ENCODE data around the gene DNAJA1.

DNAJA1 gene

GRCh38 chr9:33029231-33029786 lies 4.2 kb downstream of the DNAJA1 start:
- no peak for DNase-seq (ENCODE audit: low spot score)

- DNase-seq (ENCODE audit: low spot score): no peak
Measured at GRCh38 chr9:33030285-33030684, 5.2 kb downstream of the DNAJA1 start.

GRCh38 chr9:33032292-33032691 lies 7.2 kb downstream of the DNAJA1 start:
- DNase-seq (ENCODE audit: low spot score): no peak

DNA sequence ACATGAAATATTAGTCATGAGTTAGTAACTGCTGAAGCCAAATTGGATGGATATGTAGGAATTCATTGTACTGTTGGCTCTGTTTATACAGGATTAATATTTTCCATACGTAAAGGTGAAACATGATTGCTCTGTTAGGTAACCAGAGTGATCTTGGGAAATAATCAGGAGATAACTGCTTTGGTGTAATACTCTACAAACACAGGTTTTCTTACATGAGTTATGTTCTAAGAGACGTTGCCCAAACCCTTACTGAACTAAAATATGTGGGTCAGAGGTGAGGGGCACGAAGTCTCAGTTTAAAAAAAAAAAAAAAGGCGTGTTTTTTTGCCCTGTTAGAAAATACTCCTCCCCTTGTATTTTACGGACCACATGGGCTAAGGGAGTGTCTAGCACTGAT lies 7.8 kb downstream of the DNAJA1 start:
- no peak for DNase-seq (ENCODE audit: low spot score)

- DNase-seq (ENCODE audit: low spot score): no peak
Measured at GRCh38 chr9:33040792-33041431, 15.8 kb downstream of the DNAJA1 start.

GRCh38 chr9:33041432-33042188 lies 16.5 kb downstream of the DNAJA1 start:
- no peak for DNase-seq (ENCODE audit: low spot score)

- DNase-seq (ENCODE audit: low spot score): no peak
Measured at GRCh38 chr9:33042473-33042872, 17.4 kb downstream of the DNAJA1 start.

GRCh38 chr9:33043671-33044070 lies 18.6 kb downstream of the DNAJA1 start:
- no peak for DNase-seq (ENCODE audit: low spot score)

DNA sequence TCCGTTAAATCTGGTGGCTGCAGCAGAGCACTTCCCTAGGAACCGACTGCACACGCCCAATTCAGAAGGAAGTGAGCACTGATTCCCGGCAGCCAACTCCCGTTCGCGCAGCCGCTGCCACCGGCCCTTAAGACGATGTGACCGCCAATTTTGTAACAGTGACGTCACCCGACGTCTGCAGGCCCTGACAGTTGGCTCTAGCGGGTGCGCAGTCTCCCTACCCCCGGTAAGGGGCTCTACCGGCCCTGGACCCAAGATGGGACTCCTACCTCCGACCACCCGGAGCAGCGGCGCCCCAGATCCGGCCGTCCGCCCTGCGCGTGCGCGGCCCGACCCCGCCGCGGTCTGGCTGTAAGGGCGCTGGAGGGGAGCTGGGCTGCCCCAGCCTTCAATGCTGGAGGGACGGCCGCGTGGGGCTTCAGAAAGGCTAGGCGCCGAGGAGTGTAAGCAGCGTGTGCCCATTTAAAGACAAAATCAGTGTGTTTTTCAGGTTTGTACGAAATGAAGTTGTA lies 19.1 kb downstream of the DNAJA1 start:
- DNase-seq (ENCODE audit: low spot score): peak; percentile 35

DNA sequence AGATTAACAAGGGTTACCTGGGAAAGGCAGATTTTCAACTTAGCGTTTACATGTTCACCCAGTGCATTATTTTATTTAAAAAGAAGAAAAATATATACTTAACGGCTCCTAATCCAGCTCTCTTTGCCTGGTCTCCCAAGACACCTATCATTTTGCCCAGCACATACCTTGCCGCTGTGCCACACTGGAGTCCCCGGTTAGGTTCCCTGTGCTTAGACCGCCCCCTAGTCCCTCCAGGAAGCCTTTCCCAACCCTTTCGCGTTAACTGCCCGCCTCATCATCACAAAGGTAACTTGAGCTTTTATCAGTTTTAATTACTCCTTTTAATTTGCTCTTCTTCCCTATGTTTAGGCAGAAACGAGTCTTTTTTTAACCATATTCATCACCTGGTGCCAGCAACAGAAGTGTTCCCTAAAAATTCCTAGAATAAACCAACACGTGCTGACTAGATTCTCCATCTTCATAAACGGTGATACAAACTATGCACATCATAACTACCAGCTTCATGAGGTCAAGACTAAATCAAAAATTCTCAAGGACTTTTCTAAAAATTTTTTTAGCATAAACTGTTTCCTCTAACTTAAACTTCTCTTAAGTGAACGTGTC lies 19.7 kb downstream of the DNAJA1 start:
- DNase-seq (ENCODE audit: low spot score): no peak

GRCh38 chr9:33046061-33046460 lies 21.0 kb downstream of the DNAJA1 start:
- DNase-seq (ENCODE audit: low spot score): no peak

DNA sequence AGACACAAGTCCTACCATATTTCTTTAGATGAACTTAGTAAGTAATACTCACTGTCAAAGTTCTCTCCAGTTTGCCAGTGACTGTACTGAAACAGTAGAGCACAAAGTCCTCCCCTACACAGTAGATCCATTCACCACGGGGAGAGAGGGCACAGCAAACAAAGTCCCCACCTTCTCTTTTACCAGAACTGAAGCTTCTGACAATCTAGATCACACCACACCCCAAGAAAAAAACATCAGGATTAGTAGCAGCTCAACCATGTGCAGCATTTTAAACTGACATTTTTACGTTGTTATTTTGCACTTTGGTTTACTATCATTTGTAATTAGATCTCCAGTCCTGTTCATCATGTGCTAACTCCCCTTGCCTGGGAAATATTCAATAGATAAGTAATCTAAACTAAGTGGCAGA lies 23.0 kb downstream of the DNAJA1 start:
- DNase-seq (ENCODE audit: low spot score): no peak

DNA sequence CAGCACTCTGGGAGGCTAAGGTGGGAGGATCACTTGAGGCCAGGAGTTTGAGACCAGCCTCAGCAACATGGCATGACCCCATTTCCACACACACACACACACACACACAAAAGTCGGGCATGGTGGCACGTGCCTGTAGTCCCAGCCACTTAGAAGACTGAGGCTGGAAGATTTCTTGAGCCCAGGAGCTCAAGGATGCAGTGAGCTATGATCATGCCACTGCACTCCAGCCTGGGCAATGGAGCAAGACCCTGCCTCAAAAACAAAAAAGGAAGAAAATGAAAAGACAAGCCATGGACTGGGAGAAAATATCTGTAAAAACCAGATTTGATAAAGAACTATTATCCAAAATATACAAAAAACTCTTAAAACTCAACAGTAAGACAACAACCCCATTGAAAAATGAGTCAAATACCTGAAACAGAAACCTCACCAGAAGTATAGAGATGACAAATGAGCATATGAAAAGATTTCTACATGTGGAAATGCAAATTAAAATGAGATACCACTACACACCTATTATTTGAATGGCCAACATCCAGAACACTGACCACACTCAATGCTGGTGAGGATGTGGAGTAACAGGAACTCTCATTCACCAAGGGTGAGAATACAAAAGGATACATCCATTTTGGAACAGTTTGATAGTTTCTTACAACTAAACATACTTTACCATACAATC lies 24.7 kb downstream of the DNAJA1 start:
- no peak for DNase-seq (ENCODE audit: low spot score)

- DNase-seq (ENCODE audit: low spot score): no peak
Measured at GRCh38 chr9:33051144-33051543, 26.1 kb downstream of the DNAJA1 start.

DNA sequence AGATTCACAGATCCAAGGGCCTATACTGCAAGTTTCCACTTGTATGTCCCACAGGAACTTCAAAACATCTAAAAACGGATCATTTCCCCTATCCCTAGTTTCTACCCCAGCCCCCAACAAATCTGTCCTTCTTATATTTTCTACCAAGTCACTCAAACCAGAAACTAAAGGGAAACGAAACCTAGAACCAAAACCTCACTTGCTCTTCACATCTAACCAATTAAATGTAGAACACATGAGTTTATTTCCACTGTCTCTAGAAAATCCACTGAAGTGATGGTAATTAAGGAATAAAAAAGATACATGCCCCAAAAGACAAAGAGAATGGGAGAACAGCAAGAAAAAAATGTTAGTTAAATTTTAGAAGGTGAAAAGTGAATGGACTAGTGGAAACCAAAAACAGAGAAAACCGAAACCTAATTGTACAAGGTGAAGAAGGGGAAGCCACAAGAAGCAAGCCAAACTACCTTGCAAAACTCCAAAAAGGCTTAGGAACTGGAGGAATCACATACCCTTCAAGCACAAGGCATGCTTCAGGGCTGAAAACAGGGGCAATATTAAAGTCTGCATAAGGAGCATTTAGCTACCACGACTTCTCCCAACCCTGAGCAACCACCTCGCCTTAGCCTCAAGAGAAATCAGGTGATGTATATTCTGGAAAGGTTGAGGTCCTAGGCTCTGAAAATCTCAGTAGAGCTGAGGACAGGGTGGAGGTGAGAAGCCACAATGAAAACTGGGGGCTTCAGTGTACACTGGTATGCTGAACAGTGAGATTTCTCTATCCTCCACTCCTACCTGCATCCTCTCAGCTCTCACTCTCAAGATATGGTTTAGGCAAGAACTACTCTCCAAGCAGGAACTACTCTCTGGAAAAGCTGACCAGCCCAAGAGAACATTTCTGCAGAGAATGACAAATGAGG lies 40.3 kb downstream of the DNAJA1 start:
- no peak for DNase-seq (ENCODE audit: low spot score)

DNA sequence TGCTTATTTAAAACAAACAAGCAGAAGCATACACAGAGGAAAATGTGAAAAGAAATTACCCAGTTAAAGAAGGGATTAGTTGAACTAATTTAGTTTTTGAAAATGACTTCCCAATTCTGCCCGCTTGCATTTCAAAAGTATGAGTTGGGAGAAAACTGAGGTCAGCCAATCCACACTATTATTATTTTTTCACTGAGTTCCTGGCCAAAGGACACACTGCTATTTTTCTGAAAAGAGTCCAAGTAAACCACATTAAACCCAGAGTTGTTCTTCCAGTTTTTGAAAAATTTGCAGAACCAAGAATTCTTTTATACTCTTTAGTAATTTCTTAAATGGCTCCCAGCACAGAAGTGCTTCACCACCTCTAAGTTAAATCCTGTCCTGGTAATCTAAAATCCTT lies 43.9 kb downstream of the DNAJA1 start:
- DNase-seq (ENCODE audit: low spot score): no peak

DNA sequence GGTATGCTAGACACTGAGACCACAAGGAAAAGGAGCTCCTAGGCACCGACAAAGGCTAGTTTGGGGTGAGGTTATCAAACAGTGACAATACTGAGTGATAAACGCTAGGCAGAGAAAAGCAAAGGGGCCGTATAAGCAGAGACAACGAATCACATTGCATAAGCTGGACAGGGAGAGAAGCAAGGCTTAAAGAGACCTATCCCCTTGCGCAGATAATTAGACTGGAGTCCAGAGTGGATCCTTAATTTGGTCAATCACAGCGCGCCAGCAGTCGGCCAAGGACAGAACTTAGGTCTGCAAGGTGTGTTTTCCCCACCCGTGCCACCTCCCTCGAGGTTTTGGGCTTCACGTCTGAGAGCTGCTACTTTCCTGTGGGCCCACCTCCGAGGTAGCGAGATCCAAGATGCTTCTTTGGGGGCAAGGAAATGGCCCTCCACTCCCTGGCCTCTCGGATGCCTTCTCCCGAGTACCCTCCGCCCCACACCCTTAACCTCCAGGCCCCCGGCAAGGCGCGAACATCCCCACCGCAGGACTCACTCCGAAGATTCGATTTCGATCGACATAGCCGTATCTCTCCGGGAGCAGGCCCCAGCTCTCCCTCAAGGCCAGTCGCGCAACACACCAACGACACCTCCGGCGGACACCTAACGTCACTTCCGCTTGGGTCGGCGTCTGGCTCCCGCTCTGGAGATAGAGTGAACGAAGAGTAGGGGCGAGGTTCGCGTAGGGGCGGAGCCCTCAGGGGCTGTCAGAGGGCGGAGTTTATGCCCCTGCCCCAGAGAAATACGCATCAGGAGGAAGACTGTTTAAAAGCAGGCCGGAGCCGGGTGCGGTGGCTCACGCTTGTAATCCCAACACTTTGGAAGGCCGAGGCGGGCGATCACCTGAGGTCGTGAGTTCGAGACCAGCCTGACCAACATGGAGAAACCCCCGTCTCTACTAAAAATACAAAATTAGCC lies 51.3 kb downstream of the DNAJA1 start, which contains the start of gene SMU1:
SMU1 (minus strand) TSS at position 629 of the 959 bp plus-strand sequence; CDS start at position 563, 66 bp downstream.
- DNase-seq (ENCODE audit: low spot score): peak; percentile 95

- DNase-seq (ENCODE audit: low spot score): no peak
Measured at GRCh38 chr9:33080534-33080933, 55.5 kb downstream of the DNAJA1 start.

DNA sequence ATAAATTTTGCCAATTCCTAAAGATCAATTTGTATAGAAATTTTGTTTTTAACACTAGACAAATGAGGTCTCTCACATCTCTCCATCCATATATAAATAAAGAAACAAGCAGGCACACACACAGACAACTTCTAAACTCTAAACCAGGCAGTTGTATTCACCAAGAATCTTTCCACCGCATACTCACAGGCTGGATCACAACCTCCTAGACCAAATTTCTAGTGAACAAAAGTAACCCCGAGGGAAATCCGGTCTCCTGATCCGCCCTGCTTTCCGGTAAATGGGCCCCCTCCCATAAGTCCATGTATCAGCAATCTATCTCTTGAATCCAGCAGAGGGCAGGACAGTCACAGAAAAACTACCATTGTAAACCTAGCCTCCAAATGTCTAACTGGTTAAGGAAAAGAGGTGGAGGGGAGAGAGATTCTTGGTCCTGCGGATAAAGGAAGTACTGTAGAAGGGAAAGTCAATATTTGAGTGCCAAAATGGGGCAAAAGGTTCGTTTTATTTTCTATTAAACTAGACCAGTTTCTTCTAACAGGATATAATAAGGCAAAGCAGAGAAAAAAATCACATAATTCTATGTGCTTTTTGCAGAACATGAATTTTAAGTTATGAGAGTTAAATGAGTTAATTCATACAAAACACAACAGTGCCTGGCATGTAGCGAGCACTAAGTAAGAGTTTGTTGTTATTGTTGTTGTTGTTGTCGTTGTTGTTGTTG lies 56.2 kb downstream of the DNAJA1 start:
- peak; percentile 60 for DNase-seq (ENCODE audit: low spot score)

Data from hematopoietic multipotent progenitor cell treated with erythropoietin and hydrocortisone succinate and interleukin-3 and kit ligand, for 15 days (in vitro differentiated cells).